Measurements from ENCODE around the gene NKTR. TPM values are rescaled to one million over a fixed set of nuclear protein-coding genes. Genes with fewer than 3 reads are reported as not detected.

NKTR gene
- polyA plus RNA-seq, 1 of the 3 experiments (the other 2 are of a cell fraction): 19.2 TPM

DNA sequence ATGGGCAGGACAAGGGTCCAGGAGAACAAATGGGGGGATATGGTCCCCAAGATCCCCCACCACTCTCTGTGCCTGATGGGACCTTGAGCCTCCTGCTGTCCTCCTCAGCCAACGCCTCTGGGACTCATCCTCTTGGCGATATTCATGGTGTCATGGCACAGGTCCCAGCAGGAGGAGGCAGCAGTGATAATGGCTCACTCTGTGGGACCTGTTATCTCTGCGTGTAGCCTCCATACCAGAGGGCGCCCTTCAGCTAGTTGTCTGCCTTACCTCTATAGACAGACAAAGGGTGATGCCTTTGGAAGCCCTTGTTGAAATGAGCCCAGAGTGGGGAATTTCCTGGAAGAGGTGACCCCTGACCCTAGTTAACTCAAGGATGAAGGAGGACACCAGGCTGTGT is 60.4 kb downstream of the NKTR start:
- H3K27ac ChIP-seq (ENCODE audit: low read depth in 2 of 2, low read length in 1 of 2): no peak overlapping the region
- peaks cover 8% of the 10 kb centered on the region; the same call in 1 of the 2 replicates for H4K20me1 ChIP-seq (ENCODE audit: insufficient read depth)
- H3K4me1 ChIP-seq (ENCODE audit: control insufficient read depth in 1 of 2, insufficient read depth in 2 of 2, low read depth in 1 of 2, low read length in 1 of 2): peaks cover 0 to 2% of the 10 kb centered on the region in 2 experiments; a peak in 1 of 4 replicates
- H3K79me2 ChIP-seq (ENCODE audit: insufficient read depth): peaks cover 12% of the 10 kb centered on the region; the same call in 1 of the 2 replicates
- H3K9me2 ChIP-seq: no peaks in the 10 kb centered on the region
- H3K4me3 ChIP-seq (ENCODE audit: low read depth in 2 of 2, low read length in 1 of 2): no peak overlapping the region
- WGBS (ENCODE audit: low lambda C conversion rate): 93% methylated on average over 3 of the region's 4 CpGs
- no peaks in the 10 kb centered on the region for H3K27me3 ChIP-seq (ENCODE audit: insufficient read depth)
- ChIA-PET POLR2A (interaction anchor here (0.5 kb wide), 1 partner anchor 69 kb away, joined by 4 read pairs; no protein-coding TSS in a partner anchor), CTCF (interaction anchor here (1.7 kb wide), 1 partner anchor 84 kb away, joined by 6 read pairs; no protein-coding TSS in a partner anchor)
- H3K4me2 ChIP-seq: no peak overlapping the region
- no peaks in the 10 kb centered on the region for H3F3A ChIP-seq (replicated peaks; ENCODE audit: insufficient read depth)
- H2AFZ ChIP-seq (ENCODE audit: low read depth): no peak overlapping the region
- H3K9me3 ChIP-seq: no peaks in the 10 kb centered on the region
- TF ChIP-seq SMC3 (IDR thresholded peaks at IDR 0.05; ENCODE audit: low read depth, low read length) (no peak), POLR2AphosphoS5 (IDR thresholded peaks at IDR 0.05; ENCODE audit: low read depth, low read length) (no peak), SIN3A (IDR thresholded peaks at IDR 0.05; ENCODE audit: borderline replicate concordance, low read depth, low read length) (no peak), NRF1 (IDR thresholded peaks at IDR 0.05; ENCODE audit: low read depth, low read length) (no peak)
- TF ChIP-seq, protein P1, sequence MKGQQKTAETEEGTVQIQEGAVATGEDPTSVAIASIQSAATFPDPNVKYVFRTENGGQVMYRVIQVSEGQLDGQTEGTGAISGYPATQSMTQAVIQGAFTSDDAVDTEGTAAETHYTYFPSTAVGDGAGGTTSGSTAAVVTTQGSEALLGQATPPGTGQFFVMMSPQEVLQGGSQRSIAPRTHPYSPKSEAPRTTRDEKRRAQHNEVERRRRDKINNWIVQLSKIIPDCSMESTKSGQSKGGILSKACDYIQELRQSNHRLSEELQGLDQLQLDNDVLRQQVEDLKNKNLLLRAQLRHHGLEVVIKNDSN (IDR thresholded peaks at IDR 0.05; ENCODE audit: borderline replicate concordance, low read depth): no peak
- TF ChIP-seq, protein P2, sequence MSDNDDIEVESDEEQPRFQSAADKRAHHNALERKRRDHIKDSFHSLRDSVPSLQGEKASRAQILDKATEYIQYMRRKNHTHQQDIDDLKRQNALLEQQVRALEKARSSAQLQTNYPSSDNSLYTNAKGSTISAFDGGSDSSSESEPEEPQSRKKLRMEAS (IDR thresholded peaks at IDR 0.05; ENCODE audit: low read depth): no peak
- H3K9ac ChIP-seq: no peak overlapping the region
- H3K36me3 ChIP-seq (replicated peaks in 1 of 2; ENCODE audit: control insufficient read depth in 1 of 2, insufficient read depth in 2 of 2, low read length in 1 of 2): peaks cover 0 to 27% of the 10 kb centered on the region in 2 experiments
- no peak for DNase-seq

GRCh38 chr3:42661593-42662022 is 61.1 kb downstream of the NKTR start:
- H3K4me2 ChIP-seq: no peak overlapping the region
- TF ChIP-seq YY1 (IDR thresholded peaks at IDR 0.05; ENCODE audit: low read depth) (no peak), USF2 (IDR thresholded peaks at IDR 0.05; ENCODE audit: borderline replicate concordance, low read depth, low read length) (no peak), RFX5 (IDR thresholded peaks at IDR 0.05; ENCODE audit: low read length) (no peak), EP300 (IDR thresholded peaks at IDR 0.05; ENCODE audit: borderline replicate concordance in 1 of 2, low read depth in 1 of 2, low read length in 1 of 2) (no peak), GABPA (IDR thresholded peaks at IDR 0.05; ENCODE audit: low read depth) (no peak), POLR2AphosphoS5 (IDR thresholded peaks at IDR 0.05; ENCODE audit: low read depth, low read length) (no peak), RCOR1 (IDR thresholded peaks at IDR 0.05; ENCODE audit: low read length) (no peak), MXI1 (IDR thresholded peaks at IDR 0.05; ENCODE audit: low read depth, low read length) (no peak), TCF12 (IDR thresholded peaks at IDR 0.05) (no peak), ELF1 (IDR thresholded peaks at IDR 0.05) (no peak)
- TF ChIP-seq, protein P3, sequence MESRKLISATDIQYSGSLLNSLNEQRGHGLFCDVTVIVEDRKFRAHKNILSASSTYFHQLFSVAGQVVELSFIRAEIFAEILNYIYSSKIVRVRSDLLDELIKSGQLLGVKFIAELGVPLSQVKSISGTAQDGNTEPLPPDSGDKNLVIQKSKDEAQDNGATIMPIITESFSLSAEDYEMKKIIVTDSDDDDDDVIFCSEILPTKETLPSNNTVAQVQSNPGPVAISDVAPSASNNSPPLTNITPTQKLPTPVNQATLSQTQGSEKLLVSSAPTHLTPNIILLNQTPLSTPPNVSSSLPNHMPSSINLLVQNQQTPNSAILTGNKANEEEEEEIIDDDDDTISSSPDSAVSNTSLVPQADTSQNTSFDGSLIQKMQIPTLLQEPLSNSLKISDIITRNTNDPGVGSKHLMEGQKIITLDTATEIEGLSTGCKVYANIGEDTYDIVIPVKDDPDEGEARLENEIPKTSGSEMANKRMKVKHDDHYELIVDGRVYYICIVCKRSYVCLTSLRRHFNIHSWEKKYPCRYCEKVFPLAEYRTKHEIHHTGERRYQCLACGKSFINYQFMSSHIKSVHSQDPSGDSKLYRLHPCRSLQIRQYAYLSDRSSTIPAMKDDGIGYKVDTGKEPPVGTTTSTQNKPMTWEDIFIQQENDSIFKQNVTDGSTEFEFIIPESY (IDR thresholded peaks at IDR 0.05; ENCODE audit: borderline replicate concordance, low read depth): no peak
- TF ChIP-seq, protein P1 (IDR thresholded peaks at IDR 0.05; ENCODE audit: borderline replicate concordance, low read depth): no peak
- TF ChIP-seq, protein P2 (IDR thresholded peaks at IDR 0.05; ENCODE audit: low read depth): no peak
- peaks cover 5% of the 10 kb centered on the region; the same call in 1 of the 2 replicates for H3K79me2 ChIP-seq (ENCODE audit: insufficient read depth)
- no peaks in the 10 kb centered on the region for H3K9me3 ChIP-seq
- H3K27ac ChIP-seq (ENCODE audit: low read depth in 2 of 2, low read length in 1 of 2): no peak overlapping the region
- CTCF ChIA-PET: interaction anchor here (1.0 to 1.7 kb wide), 2 partner anchors 50 to 83 kb away, joined by 3 to 6 read pairs; no protein-coding TSS in a partner anchor
- H3K4me1 ChIP-seq (ENCODE audit: control insufficient read depth in 1 of 2, insufficient read depth in 2 of 2, low read depth in 1 of 2, low read length in 1 of 2): no peaks in the 10 kb centered on the region; a peak in 1 of 4 replicates
- POLR2A ChIA-PET: no interaction called here
- H2AFZ ChIP-seq (ENCODE audit: low read depth): no peak overlapping the region
- no peaks in the 10 kb centered on the region for H3F3A ChIP-seq (replicated peaks; ENCODE audit: insufficient read depth)
- no peak overlapping the region for H3K4me3 ChIP-seq (ENCODE audit: low read depth in 2 of 2, low read length in 1 of 2)
- no peaks in the 10 kb centered on the region for H3K9me2 ChIP-seq
- peaks cover 0 to 27% of the 10 kb centered on the region in 2 experiments for H3K36me3 ChIP-seq (replicated peaks in 1 of 2; ENCODE audit: control insufficient read depth in 1 of 2, insufficient read depth in 2 of 2, low read length in 1 of 2)
- H3K9ac ChIP-seq: no peak overlapping the region
- H4K20me1 ChIP-seq (ENCODE audit: insufficient read depth): peaks cover 8% of the 10 kb centered on the region; the same call in 1 of the 2 replicates
- DNase-seq: no peak
- H3K27me3 ChIP-seq (ENCODE audit: insufficient read depth): no peaks in the 10 kb centered on the region
- 100% methylated on average over 3 of the region's 5 CpGs for WGBS (ENCODE audit: low lambda C conversion rate)
